NCI-H2227 (cell line): ENCODE results near the gene TBC1D8.
"Not testable (repeated sequence)": the region's sequence is repeated elsewhere in the genome, so short reads cannot be mapped to it uniquely, and the experiment has no call there.

Experiments used
- DNase-seq: peaks from one replicate; lab custom pipeline; 2025; ENCODE audit not compliant: unreplicated experiment; lab: John Stamatoyannopoulos, UW

The TBC1D8 gene

DNA sequence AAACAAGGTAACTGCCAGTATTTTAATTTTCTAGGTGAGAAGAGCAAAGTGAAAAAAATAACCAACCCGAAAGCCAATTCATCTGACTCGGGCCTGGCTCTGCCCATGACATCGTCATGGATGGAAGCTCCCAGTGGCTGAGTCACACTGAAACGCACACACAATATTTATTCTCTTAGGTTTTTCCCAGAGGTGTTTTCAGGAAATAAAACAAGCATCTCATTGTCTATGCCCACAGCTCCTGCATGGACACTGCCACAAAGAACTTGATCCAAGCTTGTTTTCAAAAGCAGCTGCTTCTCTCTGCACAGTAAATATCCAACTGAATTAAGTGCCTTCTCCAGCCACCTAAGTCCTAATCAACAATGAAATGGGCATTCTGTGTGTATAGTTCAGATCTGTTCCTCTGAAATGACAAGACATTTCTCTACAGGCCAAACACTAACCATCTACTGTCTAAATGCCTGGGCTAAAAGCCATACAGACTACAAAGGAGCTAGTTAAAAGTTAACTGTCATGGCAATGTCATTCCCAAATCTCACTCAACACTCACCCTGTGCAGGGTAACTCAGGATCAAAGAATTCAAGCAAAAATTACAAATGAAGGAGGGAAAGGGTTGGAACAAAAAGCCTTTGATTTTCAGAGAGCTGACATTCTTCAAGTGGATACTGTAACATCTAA, 86.2 kb downstream of the TBC1D8 start:
- DNase-seq, result no peak

DNA sequence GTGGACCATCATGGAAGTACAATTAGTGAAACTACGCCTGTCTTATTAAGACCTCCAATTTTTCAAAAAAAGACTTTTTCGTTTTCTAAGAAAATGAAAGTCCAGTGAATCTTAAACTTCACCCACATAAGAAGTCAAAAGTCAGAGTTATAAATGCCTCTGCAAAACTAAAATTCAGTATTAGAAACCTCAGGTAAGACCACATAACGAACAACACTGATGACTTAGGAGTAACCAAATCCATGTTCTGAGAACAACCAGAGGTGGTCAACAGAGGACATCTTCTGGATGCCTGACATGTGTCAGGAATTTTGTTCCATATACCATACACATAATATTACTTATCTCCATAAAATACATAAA, 86.7 kb downstream of the TBC1D8 start:
- no peak for DNase-seq

DNA sequence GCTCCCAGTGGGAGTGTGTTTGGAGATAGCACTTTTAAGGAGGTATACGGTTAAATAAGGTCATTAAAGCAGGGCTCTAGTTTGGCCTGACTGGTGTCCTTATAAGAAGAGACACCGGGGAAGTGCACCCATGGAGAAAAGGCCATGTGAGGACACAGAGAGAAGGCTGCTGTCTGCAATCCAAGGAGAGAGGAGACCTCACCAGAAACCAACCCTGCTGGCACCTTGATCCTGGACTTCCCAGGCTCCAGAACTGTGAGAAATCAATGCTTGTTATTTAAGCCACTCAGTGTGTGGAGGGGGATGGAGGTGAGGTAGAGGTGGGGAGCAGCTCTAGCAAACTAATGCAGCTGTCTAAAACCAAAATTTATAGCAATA, 87.1 kb downstream of the TBC1D8 start:
- no peak for DNase-seq

DNA sequence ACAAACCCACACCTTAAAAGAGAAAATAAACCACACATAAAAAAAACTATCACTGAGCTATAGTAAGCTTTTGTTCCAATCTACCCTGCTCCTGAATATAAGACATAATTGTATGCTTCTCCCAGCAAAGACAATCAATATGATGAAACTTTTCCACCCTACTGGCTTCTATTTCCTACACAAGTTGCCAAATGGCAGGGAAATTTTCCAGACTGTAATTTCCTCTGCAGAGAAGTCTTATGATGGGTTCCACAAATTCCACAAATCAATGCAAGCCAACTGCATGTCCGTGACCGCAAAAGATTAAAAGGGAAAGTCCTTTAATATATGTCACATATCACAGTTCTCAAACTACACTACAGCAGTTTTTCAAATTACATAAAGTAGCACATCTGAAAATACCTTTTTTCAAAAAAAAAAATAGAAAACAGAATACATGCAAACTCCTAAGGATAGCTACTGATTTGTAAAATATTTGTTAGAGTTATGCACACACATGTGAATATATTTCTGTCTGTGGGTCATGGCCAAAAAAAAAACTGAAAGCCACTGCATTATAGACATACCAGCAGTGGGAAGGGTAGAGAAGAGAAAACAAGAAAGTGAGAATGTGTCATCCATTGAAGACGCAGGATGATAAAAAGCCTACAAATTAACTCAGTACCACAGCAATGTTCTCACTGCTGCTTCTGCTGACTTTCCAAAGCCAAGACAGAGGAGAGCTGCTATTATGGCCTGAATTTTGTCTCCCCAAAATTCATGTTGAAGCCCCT, 87.6 kb downstream of the TBC1D8 start:
- DNase-seq, result no peak

DNA sequence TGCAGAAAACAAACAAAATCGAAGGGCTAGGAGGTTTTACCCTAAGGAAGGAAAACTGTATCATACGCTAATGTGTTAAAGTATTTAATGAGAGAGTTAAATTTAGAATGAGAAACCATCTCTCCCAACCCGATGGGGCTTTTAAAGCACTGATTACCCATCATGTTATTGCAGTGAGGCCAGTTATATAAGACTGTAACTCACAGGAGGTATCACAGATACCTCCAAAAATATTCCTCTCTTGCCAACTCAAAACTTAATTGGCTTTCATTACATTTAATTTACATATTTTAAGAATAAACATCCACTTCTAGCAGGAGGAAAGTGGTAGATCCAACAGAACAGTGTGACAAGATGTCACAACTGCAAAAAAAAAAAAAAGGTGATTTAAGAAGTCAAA, 92.8 kb downstream of the TBC1D8 start:
- DNase-seq, result no peak

DNA sequence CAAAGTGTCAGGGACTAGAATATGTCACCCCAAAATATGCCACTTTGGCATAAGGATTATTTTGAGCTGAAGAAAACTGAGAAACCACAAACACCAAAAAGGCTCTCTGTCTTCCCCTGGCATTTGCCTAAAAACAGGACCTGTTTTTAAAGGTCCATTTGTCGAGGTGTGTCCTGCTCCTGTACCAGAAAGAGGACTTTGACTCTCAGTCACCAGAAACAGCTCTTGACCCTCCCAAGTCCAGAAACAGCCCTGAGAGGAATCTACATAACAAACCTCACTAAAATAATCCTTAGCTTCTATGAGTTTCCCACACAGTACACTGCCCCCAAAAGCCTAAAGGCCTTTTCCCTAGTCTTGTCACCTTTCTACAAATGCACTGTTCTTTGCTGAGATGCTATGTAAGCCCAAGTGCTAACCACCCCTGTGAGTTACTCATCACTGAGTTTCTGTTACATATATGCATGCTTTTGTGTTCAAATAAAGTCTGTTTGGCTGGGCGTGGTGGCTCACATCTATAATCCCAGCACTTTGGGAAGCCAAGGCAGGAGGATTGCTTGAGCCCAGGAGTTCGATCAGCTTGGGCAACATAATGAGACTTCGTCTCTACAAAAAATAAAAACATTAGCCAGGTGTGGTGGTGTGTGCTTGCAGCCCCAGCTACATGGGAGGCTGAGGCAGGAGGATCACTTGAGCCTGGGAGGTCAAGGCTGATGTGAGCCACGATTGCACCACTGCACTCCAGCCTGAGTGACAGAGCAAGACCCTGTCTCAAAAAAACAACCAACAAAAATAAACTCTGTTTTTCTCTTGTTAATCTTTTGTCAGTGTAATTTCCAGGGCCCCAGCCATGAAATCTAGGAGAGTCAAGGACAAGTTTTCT, 93.9 kb downstream of the TBC1D8 start:
- DNase-seq, result no peak

DNA sequence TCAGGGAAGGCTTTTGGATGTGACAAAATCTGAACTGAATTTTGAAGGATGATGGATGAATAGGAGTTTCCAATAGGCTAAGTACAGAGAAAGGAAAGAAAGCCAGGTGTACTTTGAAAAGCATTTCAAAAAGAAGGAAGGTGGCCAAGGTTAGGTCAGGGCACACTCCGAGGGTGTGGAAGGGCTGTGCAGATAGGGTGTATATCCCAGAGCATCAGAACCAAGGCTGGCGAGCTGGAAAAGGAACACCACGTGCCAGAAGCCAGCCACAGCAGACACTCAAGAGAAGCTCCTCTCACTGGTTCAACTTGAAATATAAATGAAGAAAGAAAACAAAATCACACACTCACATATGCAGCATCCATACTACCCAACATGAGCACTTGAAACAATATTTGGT, 98.1 kb downstream of the TBC1D8 start:
- no peak for DNase-seq

DNA sequence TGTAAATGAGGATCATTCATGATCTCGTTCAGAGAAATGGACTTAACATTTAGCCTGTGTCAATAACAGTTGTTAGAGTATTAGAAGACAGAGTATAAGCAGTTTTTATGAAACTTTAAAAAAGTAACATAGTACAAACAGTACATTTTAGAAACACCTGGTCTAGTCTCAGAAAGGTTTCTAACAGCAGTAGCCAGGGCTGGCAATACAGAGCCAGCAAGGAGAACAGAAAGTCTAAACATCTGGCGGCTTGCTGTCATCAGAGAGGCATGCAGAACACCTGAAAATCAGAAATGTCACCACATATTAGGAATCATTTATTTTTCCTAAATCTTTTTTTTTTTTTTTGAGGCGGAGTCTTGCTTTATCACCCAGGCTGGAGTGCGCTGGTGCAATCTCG, 99.0 kb downstream of the TBC1D8 start:
- no peak for DNase-seq

DNA sequence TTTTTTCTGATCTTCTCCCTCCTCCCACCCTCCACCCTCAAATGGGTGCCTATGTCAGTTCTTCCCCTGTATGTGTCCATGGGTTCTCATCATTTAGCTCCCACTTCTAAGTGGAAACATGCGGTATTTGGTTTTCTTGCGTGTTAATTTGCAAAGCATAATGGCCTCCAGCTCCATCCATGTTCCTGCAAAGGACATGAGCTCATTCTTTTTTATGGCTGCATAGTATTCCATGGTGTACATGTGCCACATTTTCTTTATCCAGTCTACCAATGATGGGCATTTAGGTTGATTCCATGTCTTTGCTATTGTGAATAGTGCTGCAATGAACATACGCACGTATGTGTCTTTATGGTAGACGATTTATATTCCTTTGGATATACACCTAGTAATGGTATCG, 100.3 kb downstream of the TBC1D8 start:
- DNase-seq, result not testable (repeated sequence)

DNA sequence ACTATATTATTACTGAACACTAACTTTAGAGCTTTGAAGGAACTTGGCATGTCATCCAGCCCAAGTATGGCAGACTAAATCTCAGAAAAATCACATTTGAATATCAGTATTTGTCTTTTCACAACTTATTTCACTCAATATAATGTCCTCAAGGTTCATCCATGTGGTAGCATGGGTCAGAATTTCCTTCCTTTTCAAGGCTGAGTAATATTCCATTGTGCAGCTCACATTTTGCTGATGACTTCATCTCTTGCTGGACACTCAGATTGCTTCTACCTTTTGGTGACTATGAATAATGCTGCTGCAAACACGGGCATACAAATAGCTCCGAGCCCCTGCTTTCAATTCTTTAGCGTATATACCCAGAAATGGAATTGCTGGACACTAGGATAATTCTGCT, 102.4 kb downstream of the TBC1D8 start:
- DNase-seq, result no peak

DNA sequence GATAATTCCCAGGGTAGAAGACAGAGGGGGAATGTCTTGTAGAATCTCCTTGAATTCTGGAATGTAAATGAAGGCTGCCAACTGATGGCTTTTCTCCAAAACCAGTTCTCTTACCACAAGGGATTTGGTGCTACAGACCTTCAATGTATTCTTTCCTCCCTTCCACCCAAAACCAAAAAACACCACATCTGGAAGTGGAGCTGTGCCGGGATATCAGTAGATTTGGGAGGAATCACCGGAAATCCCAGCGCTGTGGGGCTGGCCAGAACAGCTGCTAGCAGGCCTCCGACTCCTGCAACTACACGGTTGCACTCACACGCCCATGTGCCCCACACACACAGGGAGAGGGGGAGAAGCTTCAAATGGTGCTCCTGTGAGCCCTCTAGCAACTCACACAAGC, 103.4 kb downstream of the TBC1D8 start:
- DNase-seq, result no peak

DNA sequence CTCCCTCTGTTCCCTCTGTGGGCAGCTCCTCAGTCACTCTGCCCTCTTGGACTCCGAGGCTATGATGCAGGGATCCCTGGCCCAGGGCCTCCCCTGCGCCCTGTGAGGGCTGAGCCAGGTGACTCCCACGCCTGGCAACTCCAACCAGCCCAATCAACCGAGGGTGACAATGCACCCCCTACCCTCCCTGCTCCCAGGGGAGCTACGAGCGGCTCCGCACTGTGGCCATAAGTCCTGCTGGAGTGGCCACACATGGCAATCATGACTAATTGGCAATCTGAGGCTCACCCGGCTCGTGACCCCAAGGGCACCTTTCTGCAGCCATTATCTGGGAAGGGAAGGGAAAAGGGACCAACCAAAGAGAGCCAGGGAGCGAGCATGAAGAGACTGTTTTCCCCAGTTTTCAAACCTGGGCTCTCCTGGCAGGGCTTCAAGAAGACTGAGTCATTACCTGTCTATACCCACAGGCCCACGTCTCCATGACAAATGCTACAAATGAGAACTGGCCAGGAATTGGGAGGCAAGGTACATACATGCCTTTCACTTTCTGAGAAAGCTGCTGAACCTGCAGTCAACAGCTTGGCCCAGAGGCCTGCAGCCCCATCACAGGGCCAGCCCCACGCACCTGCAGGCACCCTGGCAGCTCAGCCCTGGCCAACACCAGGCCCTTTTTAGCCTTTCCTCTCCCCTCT, 104.0 kb downstream of the TBC1D8 start:
- no peak for DNase-seq

DNA sequence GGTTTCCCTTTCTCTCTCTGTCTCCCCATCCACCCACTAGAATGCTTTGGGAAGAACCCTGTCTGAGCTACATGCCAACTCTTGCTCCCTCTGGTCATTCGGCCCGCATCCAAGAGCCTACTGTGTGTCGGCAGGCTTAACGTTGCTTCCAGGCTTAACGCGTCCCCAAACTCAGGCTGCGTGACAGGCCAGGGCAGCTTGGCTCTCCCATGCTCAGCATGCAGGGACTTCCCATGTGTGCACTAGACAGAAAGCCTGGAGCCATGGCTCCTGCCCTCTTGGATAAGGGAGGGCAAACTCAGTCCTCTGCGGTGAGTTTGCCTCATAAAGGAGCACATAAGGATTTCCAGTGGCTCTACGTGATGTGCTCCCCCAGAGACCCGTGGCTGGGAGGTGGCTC, 105.9 kb downstream of the TBC1D8 start:
- DNase-seq, result no peak

DNA sequence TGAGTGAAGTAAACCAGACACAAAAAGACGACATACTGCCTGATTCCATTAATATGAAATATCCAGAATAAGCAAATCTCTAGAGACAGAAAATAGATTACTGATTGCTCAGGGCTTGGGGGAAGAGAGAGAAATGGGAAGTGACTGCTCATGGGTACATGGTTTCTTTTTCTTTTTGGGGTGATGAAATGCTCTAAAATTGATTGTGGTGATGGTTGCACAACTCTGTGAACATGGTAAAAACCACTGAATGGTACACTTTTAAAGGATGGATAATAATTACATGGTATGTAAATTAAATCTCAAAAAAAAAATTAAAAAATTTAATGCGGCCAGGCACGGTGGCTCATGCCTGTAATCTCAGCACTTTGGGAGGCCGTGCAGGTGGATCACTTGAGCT, 109.8 kb downstream of the TBC1D8 start:
- DNase-seq, result no peak

DNA sequence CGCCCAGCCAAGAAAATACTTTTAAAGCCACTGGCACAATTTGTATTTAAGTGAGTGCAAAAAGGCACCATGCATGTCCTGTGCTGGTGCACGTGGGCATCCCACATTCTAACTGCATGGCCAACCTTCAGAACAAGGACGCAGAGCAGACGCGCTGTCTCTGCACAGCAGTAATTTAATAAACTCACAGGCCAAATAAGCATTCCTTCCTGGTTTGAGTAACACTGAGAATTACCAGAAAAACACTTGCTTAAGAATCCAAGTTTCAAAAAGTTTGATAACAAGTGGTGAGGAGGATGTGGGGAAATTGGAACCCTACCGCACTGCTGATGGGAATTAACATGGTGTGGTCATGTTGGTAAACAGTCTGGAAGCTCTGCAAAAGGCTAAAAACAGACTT, 110.4 kb downstream of the TBC1D8 start:
- DNase-seq, result no peak

DNA sequence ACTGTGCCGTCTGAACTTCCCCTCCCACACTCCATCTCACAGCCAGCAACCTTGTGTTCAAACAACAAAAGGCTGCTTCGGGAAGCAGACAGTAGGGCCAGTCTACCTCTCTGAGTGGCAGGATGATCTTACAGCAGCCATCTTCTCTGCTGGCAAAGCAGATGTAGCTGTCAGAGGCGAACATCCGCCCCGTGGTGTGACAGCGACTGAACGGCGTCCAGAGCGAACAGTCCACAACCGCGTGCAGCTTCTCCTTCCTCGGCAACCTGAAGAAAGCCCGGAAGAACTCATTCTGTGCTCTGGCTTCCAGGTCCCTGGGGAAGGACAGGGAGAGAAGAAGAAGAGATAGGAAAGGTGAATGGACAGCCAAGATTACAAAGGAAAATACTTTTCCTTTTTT, 111.1 kb downstream of the TBC1D8 start:
- no peak for DNase-seq

DNA sequence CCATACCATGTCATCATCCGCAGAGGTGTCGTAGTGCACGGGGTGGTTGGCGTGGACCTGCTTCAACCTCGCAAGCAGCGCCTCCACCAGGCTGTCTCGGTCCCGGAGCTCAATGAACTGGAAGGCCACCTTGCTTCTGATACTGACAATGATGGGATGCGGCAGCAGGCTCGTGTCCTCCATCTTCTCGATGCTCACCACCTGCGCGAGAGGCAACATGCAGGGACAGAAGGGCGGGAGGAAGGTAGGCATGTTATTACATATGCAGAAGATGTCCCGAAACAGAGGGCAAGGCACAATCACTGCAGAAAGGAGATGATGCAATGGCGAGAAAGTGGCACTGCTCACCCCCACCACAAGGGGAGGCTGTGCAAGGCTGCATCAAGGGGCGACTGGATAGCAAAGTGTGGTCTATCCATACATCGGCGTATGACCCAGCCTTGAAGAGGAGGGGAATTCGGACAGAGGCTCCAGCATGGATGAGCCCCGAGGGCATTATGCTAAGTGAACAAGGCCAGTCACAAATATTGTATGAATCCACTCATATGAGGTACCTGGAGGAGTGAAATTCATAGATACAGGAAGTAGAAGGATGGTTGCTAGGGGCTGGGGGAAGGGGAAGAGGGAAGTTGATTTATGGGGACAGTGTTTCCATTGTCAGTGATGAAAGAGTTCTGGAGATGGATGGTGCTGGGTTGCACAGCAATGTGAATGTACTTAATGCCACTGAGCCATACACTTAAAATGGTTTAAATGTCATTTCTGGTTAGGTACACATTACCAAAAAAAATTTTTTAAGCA, 112.5 kb downstream of the TBC1D8 start:
- no peak for DNase-seq

DNA sequence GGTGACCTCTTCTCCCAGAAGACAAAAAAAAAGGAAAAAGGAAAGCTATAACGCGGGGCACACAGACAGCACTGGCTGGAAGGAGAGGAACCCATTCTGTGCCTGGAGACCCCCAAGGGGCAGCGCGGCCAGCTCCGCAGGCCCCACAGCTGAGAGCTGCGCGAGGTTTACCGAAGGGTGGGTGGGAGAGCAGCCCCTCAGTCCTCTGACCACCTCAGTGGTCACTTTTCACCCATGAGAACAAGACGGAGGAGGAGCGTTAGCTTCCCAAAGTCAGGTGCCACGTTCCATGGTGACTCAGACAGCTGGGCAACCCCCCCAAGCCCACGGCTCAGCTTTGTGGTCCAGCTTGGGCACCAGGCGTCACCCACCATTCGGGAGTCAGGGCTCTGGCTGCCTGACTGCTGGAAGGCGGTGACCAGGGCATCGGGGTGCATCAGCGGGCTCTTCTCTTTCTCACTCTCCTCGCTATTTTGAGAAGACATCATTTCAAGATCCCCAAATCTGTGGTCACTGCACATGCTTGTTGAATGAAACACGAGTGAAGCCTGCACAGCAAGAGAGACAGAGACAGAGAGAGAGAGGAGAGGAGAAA, 113.9 kb downstream of the TBC1D8 start:
- DNase-seq, result no peak

DNA sequence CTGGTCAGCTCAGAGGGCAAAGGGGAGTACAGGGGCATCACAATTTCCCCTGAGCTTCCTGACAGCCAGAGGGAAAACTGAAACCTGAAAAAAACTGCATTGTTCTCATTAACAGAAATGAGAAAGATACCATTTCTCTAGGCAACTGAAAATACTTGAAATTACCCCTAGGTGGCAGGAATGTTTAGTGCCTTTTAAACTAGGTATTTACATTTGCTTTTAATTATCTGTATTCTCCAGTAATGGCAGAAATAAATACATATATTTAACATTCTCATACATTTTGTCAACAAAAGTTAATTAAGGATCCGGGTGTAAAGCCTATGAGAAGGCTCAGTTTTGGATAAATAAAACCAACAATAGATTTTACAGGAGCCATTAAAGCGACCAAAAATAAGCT, 114.6 kb downstream of the TBC1D8 start:
- DNase-seq, result no peak

DNA sequence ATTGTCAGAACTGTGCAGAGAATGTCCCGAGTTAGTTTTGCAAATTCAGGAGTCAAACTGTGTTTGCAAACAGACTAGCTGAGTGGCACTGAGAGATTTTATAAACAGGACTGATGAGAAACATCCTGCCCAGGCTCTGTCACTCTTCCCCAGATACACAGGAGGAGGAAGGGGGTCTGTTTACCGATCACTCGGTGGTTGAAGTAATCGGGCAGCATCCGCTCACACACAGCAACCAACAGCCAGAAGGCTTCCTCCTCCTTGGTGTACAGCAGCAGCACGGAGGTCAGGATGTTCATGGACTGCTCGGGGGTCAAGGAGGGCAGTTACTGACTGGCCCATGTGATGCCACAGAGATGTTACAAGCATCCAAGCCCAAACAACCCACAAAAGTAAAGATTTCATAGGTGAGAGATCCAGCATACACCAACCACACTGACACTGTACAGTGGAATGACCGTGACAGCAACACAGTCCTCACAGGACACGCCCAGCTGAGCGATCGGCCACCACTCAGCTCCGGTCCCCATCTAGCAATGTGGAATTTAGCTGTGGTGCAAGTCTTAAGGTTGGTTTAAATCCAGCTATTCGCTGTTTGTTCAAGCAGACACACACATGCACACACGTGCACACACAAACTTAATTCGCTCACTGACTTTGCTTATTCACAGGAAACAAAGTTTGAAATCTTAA, 119.0 kb downstream of the TBC1D8 start:
- DNase-seq, result no peak
